ENCODE data around the gene HSD17B8.

The HSD17B8 gene

GRCh38 chr6:33241968-33242367, 37.5 kb downstream of the HSD17B8 start:
- DNase-seq (ENCODE audit: low read depth) = no peak

GRCh38 chr6:33243476-33243875, 39.0 kb downstream of the HSD17B8 start:
- DNase-seq (ENCODE audit: low read depth) = no peak

DNA sequence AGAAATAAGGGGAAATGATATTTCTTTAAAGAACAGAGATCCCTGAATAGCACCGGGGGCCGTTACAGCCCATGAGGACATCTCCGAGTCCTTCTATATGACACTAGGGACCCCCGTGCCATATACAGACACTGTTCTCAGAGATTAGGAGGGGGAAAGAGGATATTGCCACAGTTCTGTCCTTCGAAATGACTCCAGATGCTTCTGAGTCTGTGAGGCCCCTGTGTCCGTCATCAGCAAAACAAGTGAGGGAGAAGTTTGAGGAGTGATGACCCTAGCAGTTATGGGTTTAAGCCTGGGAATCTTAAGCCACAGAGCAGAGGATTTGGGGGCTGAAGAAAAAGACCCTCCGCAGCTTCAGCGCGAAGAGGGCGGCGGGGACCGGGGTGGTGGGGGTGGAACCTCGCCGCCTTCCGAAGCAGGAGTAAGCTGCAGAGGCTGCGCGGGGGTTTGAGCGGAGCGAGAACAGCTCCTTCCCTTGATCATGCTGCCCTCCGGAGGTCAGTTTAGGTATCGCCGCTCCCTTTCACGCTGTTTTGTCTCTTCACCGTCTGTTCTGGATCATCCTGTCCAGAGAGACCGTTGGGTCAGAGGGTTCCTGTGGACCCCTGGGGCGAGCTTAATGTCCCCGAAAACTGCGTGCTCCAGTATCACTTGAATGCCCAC, 43.7 kb downstream of the HSD17B8 start:
- DNase-seq (ENCODE audit: low read depth) = no peak

DNA sequence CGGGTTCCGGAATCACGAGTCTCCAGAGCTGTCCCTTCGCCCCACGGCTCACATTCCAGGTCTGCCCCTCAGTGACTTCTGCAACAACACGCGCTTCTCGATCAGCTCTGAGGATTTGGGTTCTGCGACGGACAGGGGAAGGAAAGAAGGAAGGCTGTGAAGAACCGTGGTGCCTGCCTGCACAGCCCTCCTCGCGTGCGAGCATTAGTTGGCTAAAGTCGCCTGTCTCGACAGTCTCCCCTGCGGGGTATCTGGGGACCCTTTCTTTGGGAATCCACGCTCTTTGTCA, 44.1 kb downstream of the HSD17B8 start:
- no peak for DNase-seq (ENCODE audit: low read depth)

- peak; percentile 94 for DNase-seq (ENCODE audit: low read depth)
Observed at GRCh38 chr6:33248932-33249731, 44.7 kb downstream of the HSD17B8 start.

GRCh38 chr6:33249732-33250630, 45.5 kb downstream of the HSD17B8 start:
- peak; percentile 60 for DNase-seq (ENCODE audit: low read depth)

DNA sequence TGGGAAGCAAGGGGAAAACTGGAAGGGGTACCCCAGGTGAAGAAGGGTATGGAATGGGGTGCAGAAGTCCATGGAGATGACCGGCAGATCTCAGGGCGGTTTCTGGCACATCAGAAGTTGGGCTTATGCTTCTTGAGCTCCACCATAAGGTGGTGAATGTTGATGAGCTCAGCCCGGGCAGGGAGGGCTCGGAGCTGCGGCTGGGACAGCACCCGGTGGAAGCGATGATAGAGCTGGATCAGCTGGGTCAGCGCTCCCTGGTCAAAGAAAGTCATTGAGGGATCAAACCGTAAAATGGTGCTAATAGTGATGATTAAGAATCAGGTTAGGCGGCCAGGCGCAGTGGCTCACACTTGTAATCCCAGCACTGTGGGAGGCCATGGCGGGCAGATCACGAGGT, 46.3 kb downstream of the HSD17B8 start:
- no peak for DNase-seq (ENCODE audit: low read depth)

GRCh38 chr6:33251395-33252012, 47.0 kb downstream of the HSD17B8 start:
- DNase-seq (ENCODE audit: low read depth) = no peak

- DNase-seq (ENCODE audit: low read depth) = no peak
Observed at GRCh38 chr6:33252759-33253158, 48.3 kb downstream of the HSD17B8 start.

GRCh38 chr6:33254591-33254990, 50.1 kb downstream of the HSD17B8 start:
- DNase-seq (ENCODE audit: low read depth) = no peak
